Camera-type eye (tissue), 1 donor: ENCODE data around the gene CD99L2. TPM values are rescaled to one million over a fixed set of nuclear protein-coding genes. Genes with fewer than 3 reads are reported as not detected.

Source experiments
- total RNA-seq: library from RNA; depleted of rRNA; stranded (reverse); fragments of >200 nt; gene quantifications from one replicate; pipeline ENCODE4 v1.2.3, GENCODE V29; 2014

Gene CD99L2
- 41.2 TPM for total RNA-seq

GRCh38 chrX:150898343-150899190 lies at the start of gene CD99L2:
TSS of gene CD99L2 (minus strand) at chrX:150898668. CDS start at chrX:150898588, 80 bp downstream.

Other genes with a start within 250 kb of the CD99L2 start
- gene MTMR1, start 205.3 kb downstream of the CD99L2 start, total RNA-seq = 40.7 TPM
- gene HMGB3, start 84.7 kb upstream of the CD99L2 start, total RNA-seq = 33.9 TPM